NCI-H146 treated with DMSO at 0.1 percent for 48 hours (cell line): Measurements from ENCODE around the gene CLMN.
"Not testable (repeated sequence)": the region's sequence is repeated elsewhere in the genome, so short reads cannot be mapped to it uniquely, and the experiment has no call there.

ENCODE experiments used
- DNase-seq: peaks from one replicate; lab custom pipeline; 2025; ENCODE audit not compliant: unreplicated experiment; lab: John Stamatoyannopoulos, UW

Gene CLMN

DNA sequence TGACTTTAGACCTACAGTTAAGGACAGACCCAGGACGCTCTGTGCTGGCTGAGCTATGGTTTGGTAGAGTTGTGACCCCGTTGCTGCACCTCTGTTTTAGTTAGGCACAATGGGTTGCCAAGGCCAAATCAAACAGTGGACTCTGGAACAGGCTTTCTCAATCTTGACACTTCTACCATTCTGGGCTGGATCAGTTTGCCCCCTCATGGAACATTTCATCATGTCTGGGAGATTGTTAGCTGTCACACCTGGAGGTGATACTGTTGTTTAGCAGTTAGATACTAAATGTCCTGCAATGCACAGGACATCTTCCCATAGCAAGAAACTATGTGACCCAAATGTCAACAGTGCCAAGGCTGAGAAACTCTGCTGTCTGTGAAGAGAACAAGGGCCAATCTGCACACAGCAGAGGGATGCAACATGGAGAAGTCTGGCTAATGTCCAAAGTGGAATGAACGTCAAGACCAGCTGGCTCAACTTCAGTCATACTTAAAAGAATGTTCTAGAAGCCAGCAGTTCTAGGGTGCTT lies 96.8 kb downstream of the CLMN start:
- no peak for DNase-seq

DNA sequence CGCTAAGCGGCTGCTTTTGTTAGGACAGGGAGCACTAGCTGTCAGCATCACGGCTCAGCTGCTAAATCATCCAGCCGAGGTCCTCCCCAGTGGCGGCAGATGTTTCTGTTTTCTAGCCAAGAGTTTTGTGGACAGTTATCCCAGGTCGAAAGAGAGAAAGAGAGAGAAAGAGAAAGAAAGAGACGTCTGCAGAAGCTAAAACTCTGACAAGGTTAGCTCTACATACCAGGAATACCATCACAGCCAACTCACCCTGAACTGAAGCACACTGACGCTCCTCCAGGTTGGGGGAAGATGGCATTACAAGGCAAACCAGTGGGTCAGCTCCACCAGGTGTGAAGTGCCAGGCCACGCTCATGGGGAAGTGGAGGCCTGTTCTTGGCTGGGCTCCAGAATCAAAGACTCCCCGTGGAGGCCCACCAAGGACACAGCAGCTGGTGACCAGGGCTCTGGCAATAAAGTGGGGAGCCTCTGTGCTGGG lies 97.5 kb downstream of the CLMN start:
- DNase-seq, result no peak

DNA sequence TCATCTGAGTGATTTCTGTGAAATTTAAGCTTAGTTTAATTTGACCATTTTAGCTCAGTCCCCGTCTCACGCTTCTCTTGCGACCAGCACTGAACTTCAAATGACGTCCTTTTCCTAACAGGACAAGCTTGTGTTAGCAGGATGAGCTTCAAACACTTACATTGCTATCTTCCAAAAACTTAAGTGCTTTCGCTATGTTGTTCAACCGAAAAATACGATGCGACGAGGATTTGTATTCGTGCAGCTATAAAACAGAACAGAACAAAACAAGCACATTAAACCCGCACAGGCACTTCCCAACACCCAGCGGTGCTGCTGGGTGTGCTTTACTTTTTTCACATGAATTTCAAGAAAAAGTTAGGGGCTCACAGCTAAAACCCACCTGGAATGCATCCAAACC lies 98.2 kb downstream of the CLMN start:
- DNase-seq, result no peak

DNA sequence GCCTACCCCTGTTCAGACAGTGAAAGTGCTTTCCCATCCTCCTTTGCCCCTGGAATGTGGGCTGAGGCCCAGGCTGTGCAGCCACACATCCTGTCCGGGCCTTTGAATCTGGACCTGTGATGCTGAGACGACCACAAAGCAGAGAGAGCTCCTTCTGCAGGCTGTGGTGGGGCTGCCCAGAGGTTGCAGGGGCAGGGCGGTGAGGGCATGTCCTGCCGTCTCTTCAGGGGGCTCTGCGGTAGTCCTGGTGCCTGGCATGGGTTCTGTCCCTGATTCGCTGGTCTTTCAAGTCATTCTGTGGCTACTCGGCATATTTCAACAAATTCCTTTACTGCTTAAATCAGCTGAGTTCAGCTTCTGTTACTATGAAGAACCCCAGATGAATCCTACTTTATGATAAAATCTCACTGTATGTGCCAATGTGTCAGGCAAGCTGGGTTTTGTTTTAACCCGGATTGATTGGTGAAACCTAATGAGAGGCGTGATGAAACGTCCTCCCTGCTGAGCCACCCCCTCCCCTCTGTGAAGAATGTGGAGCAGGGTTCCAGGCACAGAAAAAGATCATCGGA lies 99.0 kb downstream of the CLMN start:
- no peak for DNase-seq

DNA sequence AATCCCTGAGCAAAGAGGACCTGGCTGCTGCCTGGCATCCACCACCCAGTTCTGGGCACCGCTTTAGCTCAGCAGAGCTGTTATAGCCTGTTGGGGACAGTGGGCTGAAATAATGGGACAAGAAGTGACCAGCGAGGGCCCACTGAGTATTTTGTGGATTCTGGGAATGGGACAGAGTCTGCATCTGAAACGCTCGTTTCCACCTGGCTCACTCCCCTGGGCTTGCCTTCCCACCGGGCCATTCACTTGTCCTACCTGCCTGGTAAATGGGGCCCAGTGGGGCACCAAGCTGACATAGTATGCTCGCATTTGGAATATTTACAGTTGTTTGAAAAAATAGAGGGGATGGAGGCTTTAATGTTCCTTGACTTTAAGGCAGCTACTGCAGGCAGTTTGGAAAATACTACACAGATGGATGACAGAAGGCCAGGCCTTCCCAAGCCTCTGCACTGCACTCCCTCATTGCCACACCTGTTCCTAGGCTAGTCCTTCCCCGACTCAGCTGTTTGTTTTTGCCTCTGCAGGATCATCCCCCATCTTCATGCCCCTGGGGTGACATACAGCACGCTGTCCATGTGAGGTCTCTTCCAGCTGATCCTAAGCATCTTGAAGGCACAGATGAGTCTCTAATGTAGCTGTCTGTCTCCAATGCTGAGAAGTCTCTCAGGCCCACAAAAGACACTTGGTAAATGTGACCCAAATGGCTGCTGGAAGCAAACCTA lies 101.1 kb downstream of the CLMN start:
- DNase-seq, result no peak

DNA sequence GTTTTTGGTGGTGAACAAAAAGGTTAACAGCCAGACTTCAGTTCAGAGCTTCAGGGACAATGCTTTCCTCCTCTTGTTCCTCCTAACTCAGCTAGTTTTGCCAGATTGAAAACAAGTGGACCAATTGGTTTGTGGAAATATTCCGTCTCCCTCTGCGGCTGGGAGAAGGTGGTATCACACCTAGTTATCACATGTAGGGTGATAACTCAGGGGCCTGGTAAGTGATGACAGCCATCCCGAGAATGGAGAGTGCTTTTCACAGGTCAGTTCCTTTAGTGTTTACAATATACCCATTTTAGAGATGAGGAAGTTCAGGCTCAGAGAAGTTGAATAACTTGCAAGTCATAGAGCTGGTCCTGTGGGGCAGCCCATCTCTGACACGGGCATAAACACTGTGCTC lies 101.7 kb downstream of the CLMN start:
- DNase-seq, result no peak

DNA sequence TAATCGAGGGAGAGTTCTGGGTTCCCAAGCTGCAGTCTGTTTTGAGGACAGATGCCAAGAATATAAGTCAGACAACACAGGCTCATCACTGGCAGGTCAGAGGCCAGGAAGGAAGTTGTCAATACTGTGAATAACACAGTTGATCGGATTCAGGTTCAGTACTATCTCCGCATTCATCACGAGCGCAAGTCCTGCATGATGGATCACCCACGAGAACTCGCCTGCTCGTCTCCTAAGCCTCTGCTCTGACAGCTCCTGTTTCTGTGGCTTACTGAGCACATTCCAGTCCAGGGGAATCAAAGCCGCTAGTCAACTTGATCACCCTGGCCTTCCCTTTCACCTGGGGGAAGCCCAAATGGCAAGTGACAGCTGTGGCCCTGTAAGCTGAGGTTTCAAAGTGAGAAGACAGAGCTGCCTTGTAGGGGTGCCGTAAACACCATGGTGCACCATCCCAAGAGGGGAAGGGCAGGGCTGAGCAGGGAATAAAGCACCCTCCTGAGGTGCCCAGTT lies 102.3 kb downstream of the CLMN start:
- no peak for DNase-seq

DNA sequence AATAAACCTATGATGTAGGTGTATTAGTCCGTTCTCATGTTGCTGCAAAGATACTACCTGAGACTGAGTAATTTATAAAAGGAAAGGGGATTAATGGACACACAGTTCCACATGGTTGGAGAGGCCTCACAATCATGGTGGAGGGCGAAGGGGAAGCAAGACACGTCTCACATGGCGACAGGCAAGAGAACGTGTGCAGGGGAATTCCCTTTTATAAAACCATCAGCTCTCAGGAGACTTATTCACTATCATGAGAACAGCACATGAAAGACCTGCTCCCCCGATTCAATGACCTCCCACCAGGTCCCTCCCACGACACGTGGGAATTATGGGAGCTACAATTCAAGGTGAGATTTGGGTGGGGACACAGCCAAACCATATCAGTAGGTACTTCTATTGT lies 103.7 kb downstream of the CLMN start:
- no peak for DNase-seq

DNA sequence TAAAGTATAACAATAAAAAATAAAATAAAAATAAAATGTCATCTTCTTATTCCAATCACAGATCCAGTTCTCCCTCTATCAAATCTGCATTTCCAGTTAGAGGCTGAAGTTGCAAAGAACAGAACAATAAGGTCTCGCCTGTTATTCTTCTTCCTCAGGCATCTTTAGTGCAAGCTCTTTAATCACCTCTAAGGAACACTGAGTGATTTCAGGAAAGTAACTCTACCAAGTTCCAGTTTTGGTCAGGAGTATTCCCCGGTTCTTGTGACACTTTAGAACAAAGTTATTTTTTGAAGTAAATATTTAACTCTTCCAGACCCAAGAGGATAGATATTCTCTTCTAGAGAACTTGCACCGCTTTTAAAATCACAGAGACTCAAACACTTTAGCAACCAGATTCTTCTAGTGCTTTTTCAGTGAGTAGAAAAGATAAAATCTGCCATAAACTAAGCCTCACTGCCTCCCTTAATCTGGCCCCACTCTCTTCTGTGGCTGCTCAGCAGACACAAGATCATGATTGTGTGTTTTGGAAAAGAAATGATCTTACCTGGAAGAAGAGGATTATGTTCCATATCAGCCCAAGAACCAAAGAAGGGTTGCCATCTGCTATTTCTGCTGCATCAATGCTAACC lies 104.5 kb downstream of the CLMN start:
- DNase-seq, result no peak

DNA sequence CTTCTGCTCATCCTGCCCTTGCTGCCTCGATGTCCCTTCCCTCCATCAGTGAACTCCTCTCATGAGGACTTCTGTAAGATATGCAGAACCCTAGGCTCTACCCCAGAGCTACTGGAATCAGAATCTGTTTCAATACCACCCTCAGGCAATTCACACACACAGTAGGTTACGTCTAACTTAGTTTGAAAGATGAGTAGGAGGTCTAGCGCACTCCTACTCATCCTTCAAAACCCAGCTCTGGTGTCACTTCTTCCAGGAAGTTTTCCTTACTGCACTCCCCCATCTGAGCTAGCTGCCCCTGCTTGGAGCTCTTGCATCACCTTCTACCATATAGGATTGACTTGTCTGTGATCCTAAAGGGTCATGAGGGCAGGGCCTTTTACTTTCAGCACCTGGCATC lies 105.9 kb downstream of the CLMN start:
- DNase-seq, result no peak

DNA sequence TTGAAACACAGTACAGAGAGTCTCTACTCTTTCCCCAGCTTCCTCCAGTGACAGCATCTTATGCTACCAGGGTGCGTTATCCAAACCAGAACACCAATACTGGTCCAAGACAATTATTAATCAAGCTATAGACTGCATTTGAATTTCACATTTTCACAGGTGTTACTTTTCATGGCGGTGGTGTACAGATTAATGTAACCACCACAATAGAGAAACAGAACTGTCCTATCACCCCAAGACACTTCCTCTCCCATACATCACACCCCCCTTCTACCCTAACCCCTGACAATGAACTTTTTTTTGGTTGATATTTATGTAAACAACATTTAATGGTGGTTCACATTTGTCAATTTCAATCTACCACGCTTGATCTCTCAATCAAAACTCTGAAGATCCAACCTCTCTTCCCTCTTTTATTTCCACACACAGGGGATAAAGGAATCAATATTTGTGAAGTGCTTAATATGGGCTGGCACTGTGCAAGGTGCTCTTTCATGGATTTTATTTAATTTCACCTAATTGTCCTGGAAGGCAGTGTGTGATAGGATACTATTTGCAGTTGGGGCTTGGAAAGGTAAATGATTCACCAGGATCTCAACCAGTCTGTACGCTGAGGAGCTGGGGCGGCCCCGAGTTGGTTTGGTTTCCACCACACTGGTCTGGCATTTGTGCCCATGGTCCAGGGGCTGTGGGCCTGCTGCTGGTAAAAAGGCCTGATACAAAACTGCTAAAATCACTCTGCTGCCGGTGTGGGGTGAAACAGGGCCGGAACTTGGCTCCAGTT lies 107.8 kb downstream of the CLMN start:
- peak; percentile 24 for DNase-seq

DNA sequence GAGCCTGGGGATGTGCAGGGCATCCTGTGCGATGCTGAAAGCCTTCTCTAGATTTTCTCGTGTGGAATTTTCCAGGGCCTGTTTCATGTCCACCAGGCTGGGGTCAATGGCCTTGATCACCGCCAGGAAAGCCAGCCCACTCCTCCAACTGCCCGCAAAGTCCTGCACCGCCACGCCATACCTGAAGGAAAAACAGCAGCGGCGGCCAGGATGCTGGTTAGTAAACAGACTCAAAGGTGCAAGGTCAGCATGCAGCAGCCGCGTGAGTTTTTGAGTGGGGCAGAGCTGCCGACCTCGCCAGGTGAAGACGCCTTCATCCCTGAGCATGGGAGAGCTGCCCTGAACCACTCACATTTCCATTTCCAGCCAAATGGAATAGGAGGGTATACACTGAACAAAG lies 109.0 kb downstream of the CLMN start:
- no peak for DNase-seq

DNA sequence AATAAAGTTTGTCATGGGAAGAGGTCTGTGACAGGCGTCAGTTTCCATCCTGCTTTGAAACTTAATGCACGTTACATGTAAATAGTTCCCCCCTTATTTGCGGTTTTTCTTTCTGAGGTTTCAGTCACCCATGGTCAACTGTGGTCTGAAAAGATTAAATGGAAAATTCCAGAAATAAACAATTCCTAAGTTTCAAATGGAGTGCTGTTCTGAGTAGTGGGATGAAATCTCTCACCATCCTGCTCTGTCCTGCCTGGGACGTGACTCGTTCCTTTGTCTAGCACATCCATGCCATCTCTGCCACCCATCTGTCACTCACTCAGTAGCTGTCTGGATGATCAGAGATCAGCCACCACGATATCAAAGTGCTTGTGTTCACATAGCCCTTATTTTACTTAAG lies 111.1 kb downstream of the CLMN start:
- no peak for DNase-seq

DNA sequence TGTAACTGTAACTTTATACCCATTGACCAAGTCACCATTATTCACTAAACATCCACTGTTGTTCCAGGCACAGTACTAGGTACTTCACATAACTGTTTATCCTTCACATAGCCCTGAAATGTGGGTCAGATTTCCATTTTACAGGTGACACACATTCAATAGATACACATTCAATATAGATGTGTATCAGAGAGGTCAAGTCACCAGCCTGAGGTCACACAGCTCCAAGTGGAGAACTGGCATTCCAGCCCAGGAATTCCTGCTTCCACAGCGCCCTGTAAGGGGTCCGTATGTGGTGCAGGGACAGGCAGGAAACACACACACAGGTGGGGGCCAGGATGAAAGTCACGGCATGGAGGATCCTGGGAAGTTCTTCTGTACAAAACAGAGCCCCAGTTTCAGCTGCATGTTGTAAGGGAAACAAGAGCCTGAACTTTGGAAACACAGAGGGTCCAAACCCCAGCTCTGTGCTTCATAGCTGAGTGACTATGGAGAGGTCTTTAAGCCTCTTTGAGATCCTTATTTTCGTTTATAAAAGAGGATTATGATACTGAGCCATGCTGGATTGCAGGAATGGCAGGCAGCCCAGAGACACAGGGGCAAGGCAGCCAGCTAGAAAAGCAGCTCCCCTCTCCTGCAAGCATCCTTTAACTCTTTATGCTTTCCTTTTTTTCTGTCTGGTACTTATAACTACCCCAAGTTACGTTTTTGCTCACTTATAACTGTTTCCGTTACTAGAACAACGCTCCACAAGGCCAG lies 112.1 kb downstream of the CLMN start:
- no peak for DNase-seq

DNA sequence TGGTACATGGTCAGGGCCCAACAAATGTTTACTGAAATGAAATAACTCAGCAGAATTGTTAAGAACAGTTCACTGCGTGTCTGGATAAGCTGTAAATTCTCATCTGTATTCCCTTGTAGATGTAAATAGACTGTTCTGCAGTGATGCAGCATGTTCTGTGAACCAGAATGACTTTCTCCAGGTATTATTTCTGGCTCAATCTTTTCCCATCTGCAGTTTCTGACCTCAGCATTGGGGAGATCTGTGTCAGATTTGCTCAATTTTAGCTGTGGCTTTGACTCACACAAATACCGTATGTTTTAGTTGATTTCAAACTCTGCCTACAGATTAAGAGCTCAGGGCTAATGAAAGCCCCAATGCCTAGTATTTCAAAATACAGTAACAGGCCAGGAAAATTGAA lies 113.2 kb downstream of the CLMN start:
- no peak for DNase-seq

DNA sequence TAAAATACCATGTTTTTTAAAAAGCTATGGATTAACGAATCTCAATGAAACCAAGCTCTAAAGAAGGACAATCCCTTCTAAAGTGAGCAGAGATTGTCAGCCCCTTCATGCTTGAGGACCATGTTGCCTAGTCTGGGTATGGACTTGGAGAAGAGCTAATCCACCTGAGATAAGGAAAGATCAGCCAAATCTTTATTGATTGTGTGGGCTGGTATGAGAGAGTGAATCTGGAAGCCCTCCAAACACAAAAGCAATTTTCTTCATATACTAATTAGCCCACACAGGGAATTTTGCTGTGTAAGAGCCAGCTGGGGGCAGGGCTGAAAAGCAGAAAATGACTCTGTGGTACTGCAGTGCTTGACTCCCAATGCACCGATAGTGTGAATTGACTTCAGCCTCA lies 115.0 kb downstream of the CLMN start:
- DNase-seq, result no peak

DNA sequence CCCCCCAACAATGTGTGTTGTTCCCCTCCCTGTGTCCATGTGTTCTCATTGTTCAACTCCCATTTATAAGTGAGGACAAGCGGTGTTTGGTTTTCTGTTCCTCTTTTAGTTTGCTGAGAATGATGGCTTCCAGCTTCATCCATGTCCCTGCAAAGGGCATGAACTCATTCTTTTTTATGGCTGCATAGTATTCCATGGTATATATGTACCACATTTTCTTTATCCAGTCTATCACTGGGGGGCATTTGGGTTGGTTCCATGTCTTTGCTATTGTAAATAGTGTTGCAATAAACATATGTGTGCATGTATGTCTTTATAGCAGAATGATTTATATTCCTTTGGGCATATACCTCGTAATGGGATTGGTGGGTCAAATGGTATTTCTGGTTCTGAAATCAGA lies 118.0 kb downstream of the CLMN start:
- DNase-seq, result not testable (repeated sequence)

DNA sequence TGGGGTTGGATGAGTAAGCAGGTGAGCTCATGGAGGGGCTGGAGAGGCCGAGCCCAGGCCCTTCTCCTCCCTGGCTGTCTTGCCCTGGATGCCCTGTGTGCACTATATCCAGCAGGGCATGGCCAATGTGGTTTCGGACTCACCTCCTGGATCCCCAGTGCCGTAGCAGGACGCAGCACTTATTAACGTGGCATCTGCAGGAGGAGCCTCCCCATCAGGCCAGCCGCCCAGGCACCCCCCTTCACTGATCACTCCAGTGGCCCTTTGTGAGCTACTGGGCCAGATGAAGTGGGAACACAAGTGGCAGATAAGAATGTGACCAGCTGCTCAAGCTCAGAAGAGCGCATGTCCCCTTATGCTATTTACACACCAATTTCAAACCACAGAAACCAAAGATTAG lies 119.3 kb downstream of the CLMN start:
- DNase-seq, result no peak

DNA sequence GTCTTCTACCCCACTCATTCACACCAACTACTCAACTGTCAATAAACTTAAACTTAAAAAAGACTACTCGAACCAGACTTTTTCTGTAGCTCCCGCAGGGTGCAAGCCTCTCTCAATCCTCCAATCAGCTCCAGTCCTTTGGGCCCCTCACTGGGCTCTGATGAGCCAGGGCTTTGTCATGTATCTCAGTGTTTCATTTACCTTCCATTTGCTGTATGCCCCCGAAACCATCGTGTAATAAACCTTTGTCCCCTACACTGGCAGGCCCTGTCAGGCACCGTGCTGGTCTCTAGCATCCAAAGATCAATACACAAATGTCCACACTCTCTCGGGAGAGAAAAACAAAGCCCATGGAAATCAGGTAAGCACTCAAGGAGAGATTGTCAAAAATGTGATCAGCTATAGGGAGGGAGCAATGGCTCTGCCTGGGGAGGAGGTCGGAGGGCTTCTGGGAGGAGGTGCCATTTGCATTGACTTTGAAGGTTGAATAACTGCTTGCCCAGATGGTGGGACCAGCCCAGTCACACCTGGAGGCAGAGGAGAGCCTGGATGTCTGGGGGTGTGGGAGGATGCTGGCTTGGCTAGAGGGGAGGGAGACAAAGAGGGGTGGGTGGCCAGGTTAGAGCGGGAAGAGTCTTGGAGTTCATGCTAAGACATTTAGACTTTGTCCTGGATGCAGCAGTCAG lies 120.3 kb downstream of the CLMN start:
- no peak for DNase-seq

DNA sequence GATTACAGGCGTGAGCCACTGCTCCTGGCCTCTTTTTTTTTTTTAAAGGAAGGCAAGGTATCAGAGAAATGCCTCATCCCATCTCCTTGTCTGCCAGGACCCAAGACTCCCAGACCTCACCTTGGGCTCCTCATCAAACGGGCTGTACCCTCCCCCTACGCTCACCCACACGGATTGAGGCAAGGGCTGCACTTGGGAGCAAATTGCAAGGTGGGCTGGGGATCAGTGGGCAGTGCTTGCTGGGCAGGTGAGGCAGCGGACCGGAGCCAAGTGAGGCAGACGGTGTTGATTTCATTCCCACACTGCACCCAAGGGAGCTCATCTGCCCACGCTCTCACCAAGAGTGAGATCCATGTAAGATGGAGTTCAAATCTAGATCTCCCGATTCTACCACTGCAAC lies 121.4 kb downstream of the CLMN start:
- no peak for DNase-seq
